B cell (primary cell): Measurements from ENCODE around the gene GGA3.

Source experiments
- CTCF ChIP-seq: fragments of 200-600 bp; IDR thresholded peaks from one replicate; pipeline ENCODE4 v1.8.0; 2022; ENCODE audit warnings: antibody characterized with exemption, mild to moderate bottlenecking
- EZH2 ChIP-seq: IDR thresholded peaks from 2 replicates; pipeline ENCODE4 v1.6.1; 2012; ENCODE audit warnings: borderline replicate concordance, low read depth, mild to moderate bottlenecking, moderate library complexity, low read length; ENCODE audit not compliant: insufficient read depth, poor library complexity, severe bottlenecking

- no peak for TF ChIP-seq CTCF
- no peak for TF ChIP-seq EZH2
Observed at GRCh38 chr17:75227729-75228128, 33.7 kb downstream of the GGA3 start.
